ENCODE measurements around the gene LCP1.

- TF ChIP-seq MAX (IDR thresholded peaks at IDR 0.05; ENCODE audit: low read depth) (no peak), MEF2A (IDR thresholded peaks at IDR 0.05; ENCODE audit: borderline replicate concordance, low read depth) (no peak), TCF12 (IDR thresholded peaks at IDR 0.05) (no peak), YY1 (IDR thresholded peaks at IDR 0.05; ENCODE audit: low read depth) (no peak), JUND (IDR thresholded peaks at IDR 0.05) (no peak), MXI1 (IDR thresholded peaks at IDR 0.05; ENCODE audit: low read depth, low read length) (no peak), TAF1 (IDR thresholded peaks at IDR 0.05; ENCODE audit: borderline replicate concordance, low read depth, low read length) (no peak), NRF1 (IDR thresholded peaks at IDR 0.05; ENCODE audit: low read depth, low read length) (no peak), EZH2phosphoT487 (IDR thresholded peaks at IDR 0.05; ENCODE audit: borderline replicate concordance, low read depth) (no peak), USF2 (IDR thresholded peaks at IDR 0.05; ENCODE audit: borderline replicate concordance, low read depth, low read length) (no peak)
- TF ChIP-seq, protein P1, sequence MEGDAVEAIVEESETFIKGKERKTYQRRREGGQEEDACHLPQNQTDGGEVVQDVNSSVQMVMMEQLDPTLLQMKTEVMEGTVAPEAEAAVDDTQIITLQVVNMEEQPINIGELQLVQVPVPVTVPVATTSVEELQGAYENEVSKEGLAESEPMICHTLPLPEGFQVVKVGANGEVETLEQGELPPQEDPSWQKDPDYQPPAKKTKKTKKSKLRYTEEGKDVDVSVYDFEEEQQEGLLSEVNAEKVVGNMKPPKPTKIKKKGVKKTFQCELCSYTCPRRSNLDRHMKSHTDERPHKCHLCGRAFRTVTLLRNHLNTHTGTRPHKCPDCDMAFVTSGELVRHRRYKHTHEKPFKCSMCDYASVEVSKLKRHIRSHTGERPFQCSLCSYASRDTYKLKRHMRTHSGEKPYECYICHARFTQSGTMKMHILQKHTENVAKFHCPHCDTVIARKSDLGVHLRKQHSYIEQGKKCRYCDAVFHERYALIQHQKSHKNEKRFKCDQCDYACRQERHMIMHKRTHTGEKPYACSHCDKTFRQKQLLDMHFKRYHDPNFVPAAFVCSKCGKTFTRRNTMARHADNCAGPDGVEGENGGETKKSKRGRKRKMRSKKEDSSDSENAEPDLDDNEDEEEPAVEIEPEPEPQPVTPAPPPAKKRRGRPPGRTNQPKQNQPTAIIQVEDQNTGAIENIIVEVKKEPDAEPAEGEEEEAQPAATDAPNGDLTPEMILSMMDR (IDR thresholded peaks at IDR 0.05) = no peak
Measured at GRCh38 chr13:46168341-46168740, 13.6 kb downstream of the LCP1 start.
